GM18520 (cell line): ENCODE data around the gene ASTN2.
"Not testable (repeated sequence)": the region's sequence is repeated elsewhere in the genome, so short reads cannot be mapped to it uniquely, and the experiment has no call there.

Experiments
- ATAC-seq: cut with Tn5 transposase; IDR thresholded peaks from one replicate; pipeline ENCODE4 v1.9.1; 2021; ENCODE audit not compliant: unreplicated experiment

Gene ASTN2

DNA sequence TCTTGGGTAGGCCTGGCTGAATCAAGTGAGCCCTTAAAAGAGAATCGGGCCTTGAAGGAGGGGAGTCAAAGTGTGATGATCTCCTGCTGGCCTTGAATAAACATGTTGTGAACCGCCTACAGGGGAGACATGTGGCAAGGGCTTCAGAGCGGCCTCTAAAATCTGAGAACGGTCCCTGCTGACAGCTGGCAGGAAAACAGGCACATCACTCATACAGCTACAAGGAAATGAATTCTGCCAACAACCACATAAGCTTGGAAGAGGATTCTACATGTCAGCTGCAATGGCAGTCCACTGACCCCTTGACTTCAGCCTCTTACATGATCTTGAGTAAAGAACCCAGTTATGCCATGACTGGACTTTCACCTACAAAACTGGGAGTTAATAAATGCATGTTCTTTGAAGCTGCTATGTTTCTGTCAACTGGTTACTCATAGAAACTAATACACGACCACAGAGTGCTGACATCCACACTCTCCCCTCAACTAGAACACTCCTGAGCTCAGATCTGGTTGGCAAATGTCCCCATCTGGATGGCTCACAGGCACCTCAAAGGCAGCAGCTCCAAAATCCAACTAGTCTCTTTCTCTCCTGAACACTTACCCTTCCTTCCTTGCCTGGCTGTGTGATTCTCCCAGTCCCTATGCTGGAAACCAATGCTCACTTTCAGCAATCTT is 333.1 kb downstream of the ASTN2 start:
- no peak for ATAC-seq

DNA sequence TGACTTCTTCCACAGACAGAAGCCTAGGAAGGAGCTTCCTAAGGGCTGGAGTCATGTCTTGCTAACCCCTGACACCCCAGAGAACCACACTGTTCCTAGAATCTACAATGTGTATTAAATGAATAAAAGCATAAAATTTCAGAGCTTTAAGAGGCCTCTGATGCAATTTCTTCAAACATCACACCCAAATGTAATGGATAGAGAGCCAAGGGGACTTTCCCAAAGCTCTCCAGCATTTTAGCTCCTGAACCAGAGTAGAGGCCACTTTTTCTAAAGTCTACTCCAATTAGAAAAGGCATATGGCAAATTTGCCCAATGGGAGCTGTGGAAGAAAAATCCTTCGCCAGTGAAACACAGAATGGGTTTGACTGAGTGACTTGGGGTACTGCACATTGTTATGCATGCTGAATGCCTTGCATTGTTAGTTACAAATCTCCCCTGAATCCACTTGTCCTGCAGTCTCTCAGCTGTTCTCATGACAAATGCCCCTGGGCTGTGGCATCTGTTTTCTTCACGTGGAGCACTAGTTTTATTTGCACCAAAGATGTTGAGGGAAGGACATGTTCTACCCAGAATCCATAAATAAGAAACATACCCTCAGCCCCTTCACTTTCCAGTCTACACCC is 334.0 kb downstream of the ASTN2 start:
- ATAC-seq: no peak

DNA sequence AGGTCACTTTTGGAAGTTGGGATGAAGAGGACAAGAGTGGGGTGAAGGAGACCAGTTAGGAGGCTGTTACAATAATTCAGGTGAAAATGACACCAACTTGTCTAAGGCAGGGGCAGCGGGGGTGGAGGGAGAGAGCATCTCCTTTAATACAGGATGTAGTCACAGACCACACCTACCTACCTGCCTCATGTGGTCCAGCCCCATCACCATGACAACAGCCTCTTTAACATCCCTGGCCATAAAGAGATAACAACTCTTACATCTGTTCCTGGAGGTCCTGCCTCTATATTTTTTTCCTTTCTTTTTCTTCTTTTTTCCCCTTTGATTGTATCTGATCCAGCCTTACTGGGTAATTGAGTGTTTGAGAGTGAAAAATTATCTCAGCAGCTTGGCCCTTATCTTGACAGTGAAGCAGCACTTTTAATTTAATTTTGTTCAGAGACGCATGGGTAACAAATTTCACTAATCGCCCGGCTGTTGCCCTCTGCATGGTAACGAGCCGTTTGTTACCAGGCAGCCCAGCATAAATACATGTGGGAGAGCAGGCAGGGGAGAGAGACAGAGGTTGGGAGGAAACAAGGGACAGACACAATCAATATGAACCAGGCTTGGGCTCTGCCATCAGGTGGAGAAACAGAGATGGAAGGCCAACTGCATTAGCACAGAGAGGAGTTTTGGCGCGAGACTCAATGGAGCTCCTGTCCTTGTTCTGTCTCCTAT is 338.1 kb downstream of the ASTN2 start:
- no peak for ATAC-seq

DNA sequence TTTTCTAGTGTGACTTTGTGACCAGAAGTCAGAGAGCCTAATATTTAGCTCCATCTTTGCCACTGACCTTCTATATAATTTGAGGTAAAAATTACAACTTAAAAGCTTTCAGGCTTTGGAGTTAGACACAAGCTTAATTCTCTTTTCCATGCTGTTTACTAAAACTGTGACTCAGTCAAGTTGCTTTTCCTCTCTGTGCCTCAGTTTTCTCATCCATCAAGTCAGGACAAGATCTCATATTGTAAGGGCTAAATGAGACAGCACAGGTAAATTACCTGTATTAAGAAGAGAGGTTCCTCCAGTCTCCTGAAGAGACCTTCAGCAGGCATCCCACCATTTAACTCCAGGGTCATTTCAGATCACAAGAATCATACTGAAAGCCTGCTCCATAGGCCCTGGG is 339.2 kb downstream of the ASTN2 start:
- no peak for ATAC-seq

DNA sequence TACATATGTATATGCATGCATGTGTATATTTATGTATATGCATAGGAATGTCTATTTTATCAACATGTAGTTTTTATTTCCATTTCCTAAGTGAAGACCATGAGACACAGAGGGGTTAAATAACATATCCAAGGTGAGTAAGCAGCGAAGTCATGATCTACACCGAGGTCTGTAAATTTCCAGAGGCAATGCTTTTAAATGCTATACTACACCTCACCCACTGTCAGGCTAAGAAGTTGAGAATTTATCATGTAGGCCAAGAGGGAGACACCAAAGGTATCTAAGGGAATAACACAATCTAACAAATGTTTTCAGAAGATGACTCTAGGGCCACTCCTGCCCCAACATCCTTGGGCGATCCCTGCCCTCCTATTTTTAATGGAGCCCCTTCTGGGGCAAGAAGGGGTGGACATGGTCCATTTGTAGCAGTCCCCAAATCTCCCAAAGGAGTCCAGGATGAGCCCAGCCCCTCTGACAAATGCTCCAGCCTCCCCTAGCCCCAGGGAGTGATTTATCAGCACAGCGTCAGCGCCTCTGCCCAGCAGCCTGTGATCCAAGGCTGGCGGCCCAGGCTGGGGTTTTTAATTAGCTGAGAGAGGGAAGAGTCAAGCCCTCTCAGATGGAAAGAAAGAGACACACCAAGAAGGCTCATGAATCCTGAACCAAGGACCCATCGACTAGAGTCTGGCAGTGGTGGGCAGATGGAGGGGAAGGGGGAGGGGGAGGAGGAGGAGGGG is 339.9 kb downstream of the ASTN2 start:
- ATAC-seq: no peak

DNA sequence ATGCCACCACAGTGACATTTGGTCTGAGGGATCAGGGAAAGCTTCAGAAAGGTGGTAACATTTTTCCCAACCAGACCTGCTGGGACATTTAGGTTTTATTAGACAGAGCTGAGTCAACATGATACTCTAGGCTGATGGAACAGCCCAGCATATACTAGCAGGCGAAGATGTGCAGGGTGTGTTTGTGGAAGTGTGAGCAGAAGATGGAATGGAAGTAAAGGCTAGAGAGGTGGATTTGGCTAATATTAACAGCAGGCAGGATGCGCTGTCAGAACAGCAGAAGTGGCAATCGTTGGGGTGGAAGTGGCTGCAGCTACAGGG is 340.6 kb downstream of the ASTN2 start:
- no peak for ATAC-seq

DNA sequence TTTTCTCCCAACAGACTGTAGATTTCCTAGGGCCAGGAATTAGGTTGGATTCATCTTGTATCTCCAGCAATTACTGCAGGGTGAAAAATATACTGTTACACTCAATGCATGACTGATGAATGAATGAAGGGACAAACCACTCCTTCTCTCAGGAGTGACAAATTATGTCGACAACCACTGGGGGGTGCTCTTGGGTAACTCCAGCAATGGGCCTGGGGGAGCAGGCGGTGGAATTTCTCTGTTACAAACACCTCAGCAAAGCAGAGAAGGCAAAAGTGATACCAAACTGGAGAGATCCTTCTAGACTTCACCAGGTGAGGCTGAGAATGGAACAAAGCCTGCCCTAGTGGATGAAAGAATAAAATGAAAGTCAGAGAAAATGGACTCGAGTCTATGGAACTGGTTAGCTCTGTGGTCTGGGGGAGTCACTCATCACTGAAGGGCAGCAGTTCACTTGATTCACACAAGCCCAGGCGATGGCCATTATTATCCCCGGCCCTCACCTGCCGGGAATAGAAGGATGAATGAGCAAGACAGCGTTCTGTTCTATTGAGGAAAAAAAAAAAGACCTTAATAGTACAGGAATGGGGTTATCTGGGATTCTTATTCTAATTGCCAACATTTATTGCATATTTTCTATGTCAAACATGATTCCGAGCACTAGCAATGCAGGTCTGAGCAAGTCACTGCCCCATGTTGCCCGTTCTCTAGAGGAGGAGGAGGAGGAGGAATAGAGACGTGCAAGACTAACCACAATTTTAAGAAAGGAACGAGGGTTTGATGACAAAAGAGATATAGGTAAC is 341.1 kb downstream of the ASTN2 start:
- ATAC-seq: no peak

DNA sequence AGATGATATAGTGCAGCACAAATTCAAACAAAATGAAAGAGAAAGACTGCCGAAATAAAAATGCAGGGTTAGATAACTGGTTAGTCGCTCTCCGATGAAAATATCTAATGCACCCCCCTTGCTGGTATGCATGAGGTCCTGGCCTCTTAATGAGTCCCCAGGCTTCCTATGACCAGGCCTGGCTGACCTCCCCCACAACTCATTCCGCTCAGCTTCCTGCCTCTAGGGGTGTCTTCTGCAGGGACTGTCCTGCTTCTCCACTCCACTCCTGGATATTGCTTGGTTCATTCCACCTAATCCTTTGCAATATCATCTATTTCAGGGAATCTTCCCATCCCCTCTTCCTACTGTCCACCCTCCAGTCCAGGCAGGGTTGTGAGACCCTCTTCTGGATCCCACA is 341.8 kb downstream of the ASTN2 start:
- ATAC-seq: no peak

DNA sequence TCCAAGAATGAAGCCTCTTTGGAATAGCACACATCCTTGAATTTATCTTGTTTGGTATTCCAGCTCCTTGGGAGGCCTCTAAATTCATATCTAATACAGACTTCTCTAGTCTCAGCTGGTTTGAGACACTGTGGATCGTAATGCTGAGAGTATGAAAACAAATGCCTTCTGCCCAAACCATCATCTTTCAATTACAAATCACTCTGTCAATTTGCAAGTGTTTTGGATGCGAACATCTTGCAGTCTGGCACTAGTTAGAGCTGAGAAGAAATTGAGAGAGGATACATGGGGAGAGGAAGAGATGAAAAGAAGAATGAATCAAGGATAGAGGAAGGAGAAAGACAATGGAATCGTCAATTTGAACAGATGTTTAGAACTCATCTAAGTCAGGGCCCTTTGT is 342.6 kb downstream of the ASTN2 start:
- no peak for ATAC-seq

DNA sequence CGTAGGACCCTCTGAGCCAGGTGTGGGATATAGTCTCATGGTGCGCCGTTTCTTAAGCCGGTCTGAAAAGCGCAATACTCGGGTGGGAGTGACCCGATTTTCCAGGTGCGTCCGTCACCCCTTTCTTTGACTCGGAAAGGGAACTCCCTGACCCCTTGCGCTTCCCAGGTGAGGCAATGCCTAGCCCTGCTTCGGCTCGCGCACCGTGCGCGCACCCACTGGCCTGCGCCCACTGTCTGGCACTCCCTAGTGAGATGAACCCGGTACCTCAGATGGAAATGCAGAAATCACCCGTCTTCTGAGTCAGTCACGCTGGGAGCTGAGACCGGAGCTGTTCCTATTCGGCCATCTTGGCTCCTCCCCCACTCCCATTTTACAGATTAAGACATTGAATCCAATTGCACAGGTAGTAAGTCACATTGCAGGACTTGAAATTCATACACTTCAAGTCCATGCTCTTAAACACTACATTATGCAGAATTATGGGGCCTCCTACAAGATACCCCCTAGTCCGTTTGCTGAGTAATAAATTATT is 343.1 kb downstream of the ASTN2 start:
- ATAC-seq: not testable (repeated sequence)

DNA sequence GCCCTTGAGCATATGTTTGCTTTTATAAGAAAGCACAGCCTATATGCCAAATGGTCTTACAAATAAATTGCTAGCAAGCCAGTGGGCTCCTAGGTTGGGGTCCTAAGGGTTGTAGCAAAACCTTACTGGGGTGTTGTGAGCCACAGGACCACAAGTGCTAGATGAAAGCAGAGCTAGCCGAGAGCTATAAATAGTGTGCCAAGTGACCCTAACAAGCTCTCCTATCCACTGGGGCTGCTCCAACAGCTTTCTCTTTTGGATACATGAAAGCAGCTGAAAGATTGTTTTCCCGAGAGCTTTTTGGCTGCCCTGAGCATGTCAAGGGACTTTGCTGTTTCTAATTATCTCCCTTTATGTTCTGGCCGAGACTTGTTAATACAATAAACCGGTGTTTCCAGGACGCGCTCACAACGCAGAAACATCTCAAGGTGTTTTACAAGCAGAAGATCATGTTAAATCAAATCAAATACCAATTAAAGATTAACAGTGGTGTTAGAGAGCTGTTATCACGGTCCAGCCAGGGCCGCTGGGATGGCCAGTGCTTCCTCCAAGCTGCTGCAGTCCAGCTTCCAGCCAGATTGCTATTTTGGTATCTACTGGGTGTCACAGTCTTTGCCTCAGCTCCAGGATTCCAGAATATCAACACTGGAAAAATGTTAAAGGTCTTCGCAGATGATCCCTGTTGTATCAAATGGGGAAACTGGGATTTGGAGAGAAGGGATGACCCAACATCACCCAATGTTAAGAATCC is 351.0 kb downstream of the ASTN2 start:
- ATAC-seq: no peak

DNA sequence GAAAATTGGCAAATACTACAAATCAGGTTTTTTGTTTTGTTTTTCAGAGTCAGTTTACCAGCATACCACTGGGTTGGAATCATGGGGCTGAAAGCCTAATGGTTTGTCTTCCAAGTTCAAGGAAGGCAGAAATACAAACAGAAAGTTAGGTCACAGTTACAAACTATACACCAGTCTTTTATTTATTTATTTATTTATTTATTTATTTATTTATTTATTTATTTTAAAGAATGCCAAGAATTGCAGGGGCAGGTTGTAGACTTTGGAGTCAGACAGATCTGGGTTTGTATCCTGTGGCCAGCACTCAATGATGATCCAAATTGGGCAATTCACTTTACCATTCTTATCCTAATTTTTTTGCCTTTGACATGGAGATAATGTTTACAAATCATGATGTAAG is 353.9 kb downstream of the ASTN2 start:
- no peak for ATAC-seq

DNA sequence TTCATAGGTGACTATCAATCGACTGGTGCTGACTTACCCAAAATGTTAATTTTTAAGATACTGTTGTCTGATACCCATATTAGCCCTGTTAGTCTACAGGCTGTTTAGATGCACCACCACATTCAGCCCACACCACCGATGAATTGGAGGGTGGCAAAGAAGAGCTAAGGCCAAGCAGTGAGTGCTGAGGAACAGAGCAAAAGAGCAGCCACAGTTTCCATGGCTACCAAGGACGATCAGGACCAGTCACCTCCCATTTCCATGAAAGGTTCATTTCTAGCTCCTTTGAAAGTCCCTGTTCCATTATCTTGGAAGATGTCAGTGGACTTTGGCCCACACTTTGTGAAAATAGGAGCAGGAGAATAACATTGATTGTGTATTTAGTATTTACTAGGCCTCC is 364.9 kb downstream of the ASTN2 start:
- ATAC-seq: no peak

DNA sequence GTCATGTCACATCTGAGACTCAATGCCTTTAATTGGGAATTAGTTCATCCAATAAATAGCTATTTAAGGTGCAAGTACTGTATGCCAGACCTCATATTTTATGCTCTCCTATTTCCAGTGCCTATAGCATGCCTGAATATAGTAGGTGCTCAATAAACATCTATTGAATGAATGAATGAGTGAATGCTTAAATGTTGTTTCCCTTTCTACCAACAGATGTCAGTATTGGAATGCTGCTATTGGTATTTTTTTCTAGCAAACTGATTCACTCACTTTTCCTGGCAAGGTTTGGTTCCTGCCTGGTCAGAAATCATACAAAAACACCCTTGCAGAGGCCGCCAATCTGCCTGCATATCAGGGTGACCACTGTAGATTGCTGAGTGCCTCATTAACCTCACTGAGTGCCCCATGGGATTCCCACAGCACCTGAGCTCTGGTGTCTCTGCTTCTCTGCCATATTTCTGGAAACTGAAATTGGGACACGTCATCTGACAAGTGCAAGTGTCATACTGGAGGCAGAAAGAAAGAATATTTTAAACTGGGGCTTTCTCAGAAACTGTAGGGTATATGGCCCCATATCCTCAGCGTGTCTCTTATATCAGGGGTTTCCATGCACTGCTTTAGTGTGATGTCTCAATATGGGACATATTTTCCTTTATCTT is 368.1 kb downstream of the ASTN2 start:
- ATAC-seq: peak; percentile 82

DNA sequence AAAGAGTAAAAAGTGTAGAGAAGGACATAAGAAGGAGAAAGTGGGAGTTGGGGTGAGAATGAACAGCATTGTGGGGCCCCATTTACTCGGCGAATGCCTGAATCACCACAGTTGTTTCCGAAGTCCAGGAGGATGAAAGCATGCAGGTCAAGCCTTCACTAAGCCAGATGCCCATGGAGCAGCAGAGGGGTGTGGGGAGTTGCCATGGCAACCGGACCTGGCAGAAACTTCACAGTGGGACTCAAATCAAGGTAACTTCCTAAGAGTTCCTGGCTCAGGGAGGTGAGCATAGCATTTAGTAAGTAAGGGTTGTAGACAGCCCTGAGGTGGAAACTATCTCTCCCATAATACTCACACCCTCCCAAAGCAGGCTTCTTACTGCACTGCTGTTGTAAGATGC is 370.6 kb downstream of the ASTN2 start:
- ATAC-seq: no peak

DNA sequence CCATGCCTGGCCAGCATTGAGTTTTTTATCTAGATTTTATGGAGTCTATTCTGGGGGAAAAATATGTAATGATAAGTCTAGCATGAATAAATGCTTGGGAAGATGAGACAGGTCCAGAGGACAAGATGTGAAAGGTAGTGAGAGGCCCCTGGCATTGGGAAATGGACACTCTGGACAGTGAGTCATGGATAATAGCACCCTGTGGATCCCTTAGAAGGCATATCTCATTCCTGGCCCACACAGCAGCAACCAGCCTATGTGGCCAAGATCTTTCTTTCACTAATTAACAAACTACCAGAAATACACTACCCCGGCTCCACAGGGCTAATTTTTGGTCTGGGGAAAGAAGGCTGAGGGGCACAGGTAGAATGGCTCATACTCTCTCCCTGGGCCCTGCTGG is 371.7 kb downstream of the ASTN2 start:
- no peak for ATAC-seq

DNA sequence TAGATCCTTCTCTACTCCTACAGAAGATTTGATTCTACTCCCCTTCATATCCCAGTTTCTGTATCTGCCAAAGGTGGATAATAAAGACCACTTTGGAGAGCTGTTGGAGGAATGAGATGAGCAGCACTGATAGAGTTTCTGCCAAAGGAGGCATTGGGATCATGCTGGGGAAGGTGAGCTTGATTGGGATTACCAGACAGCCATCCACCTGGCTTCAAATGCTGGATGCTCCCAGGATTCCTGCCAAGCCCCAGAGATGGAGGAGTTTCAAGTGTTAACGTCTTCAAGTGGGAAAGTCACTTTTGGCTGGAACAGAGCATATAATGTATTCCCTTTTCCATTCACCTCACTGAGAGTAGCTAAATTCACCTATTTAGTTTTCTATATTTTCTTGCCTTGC is 379.3 kb downstream of the ASTN2 start:
- ATAC-seq: no peak

DNA sequence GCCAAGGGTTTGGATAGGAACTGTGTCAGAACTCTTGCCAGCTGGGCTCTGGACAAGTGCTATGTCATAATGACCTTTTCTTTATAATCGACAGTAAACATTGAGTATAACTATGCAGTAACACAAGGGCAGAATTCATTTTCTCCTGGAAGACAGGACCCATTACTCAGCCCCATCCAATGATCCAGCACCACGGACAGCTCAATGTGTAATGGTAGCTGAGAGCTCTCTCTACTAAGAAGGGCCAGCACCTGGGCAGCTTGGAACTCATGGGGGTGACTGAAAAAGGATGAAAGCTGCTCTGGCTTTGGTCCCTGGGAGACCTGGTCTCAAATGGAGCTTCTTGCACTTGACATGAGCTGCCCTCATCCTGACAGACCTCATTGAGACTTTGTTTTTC is 380.0 kb downstream of the ASTN2 start:
- ATAC-seq: no peak

DNA sequence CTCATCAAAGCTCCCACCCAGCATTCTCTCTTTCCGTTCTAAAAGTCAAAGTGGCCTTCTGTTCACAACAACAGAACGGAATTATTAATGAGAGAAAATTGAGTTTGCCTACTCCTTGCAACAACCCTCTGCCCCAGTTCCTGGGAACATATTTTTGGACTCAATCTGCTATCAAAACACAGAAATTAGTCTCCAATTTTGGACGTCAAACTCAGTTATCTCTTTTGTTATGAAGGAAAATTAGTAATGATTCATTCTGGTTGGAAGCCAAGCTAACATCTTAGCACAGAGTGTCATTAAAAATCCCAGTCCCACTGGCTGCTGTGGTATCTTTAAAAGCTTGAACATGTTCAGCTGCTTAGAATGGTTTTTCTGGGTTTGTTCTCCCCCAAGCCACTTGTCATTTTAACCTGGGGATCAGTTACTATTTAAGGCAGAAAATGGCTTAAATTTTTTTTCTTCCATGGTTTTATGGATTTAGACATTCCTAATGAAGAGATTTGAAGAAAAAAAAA is 384.5 kb downstream of the ASTN2 start:
- no peak for ATAC-seq
